HTR-8/SVneo (cell line): ENCODE measurements around the gene SPOP.
"Not testable (repeated sequence)": the region's sequence is repeated elsewhere in the genome, so short reads cannot be mapped to it uniquely, and the experiment has no call there.

Experiments used
- DNase-seq: peaks from one replicate; pipeline ENCODE4 v3.0.0; 2011; ENCODE audit warnings: low spot score, mixed read lengths; ENCODE audit not compliant: insufficient read length
- FAIRE-seq: peaks from 2 replicates; lab custom pipeline; 2011; peaks lifted over from hg19 to GRCh38; lab: Jason Lieb, UNC

Gene SPOP

DNA sequence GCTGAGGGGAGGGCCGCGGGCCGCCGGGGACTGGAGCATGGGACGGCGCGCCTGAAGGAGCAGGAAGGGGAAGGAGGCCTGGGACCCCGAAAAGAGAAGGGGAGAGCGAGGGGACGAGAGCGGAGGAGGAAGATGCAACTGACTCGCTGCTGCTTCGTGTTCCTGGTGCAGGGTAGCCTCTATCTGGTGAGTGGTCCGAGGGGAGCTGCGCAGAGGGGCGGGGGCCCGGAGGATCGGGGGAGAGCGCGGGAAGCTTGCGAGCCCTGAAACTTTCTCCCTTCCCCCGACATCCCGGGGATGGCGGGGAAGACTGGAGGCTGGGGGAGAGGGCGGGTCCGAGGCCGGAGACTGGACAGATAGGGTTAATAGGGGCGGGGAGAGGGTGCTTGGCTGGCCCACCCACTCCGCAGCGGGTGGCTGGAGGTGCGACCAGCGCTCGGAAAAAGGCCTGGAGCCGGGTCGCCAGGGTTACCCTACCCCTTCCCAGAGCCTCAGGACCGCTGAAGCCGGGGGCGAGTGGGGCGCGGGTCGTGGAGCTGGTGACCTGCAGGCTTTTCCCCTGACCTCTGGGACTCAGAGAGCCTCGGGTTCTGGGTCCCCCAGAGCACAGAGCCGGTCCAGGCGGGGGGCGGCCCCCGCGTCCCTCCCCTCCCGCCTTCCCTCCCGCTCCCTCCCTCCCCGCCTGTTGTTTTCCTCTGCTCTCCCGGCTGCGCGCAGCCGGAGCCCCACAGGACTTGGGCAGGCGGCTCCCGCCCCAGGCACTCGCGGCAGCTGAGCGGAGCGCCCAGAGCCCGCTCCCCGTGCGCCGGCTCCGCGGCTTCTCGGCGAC is 101.6 kb downstream of the SPOP start:
- DNase-seq, result peak; percentile 63
- FAIRE-seq, result peak; percentile 4

DNA sequence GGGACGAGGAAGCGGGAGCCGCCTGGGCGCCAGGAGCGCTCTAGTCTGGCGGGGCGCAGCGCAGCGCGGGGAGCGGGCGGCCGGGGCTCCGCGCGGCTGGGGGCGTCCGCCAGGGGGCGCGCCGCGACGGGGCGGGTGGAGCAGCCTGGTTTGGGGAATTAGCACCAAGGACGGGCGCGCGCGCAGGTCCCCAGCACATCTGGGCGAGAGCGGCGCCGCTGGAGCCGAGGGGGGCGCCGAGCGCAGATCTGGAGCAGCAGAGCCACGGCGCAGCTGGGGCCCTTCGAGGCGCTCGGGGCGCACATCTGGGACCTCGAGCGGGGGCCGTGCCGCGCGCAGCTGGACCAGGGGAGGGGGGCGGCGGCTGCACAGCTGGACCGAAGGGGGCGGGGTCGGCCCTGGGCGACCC is 102.2 kb downstream of the SPOP start, which contains the start of gene NXPH3:
TSS of gene NXPH3 (plus strand) at position 193 of the 409 bp plus-strand sequence. CDS start 349 bp downstream, outside the sequence.
- FAIRE-seq (peak; percentile 72), DNase-seq (peak; percentile 69)

DNA sequence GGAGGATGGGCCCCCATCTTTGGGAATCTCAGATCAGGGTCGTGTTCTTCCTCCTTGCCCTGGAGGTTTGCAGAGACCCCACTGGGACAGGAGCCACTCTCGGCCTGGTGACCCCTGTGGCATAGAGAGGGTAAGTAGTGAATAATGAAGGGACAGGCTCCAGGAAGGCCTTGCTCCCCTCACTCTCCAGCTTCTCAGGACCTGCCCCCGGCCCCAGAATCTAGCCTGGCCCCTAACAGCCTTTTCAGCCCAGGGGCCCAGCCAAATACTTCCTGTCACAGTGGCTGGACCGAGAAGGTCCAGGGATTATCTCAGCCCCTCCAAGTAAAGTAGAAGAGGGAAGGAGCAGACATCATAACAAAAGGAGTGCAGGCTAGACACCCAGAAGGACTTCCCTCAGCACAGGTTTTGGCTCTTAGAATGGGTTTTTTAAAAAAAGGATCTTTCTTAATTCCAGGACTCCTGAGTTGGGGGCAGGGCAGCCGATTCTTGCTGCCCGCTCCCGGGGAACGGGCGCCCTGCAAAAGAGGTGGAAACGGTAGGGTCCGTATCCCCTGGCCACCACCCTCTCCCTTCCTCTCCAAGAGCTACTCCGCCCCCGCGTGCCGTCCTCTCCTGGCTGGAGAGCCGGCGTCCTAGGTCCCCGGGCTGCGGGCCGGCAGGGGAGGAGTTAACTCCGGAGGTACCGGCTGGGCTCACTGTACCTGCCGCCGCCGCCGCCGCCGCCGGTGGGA is 102.8 kb downstream of the SPOP start:
- FAIRE-seq (no peak), DNase-seq (no peak)

DNA sequence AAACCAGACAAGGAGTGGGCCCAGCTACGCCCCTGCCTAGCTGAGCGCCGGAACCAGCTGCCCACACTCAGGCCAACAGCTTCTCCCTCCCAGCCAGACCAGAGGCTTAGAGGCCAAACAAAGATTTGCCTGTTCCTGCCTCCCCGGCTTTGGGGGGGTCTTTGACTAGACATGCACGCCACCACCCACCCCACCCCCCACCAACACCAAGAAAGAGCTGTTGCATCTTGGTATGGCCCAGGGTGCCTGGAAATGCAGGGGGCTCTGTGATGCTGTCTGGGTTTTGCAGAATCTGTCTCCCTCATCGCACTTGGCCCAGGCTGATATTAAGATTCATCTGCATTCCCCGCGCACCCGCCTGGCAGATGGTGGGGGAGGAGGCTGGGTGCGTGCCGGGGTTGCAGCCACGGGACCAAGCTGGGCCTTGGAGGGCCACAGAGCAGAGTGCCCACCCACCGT is 103.5 kb downstream of the SPOP start:
- DNase-seq (no peak), FAIRE-seq (peak; percentile 51)

DNA sequence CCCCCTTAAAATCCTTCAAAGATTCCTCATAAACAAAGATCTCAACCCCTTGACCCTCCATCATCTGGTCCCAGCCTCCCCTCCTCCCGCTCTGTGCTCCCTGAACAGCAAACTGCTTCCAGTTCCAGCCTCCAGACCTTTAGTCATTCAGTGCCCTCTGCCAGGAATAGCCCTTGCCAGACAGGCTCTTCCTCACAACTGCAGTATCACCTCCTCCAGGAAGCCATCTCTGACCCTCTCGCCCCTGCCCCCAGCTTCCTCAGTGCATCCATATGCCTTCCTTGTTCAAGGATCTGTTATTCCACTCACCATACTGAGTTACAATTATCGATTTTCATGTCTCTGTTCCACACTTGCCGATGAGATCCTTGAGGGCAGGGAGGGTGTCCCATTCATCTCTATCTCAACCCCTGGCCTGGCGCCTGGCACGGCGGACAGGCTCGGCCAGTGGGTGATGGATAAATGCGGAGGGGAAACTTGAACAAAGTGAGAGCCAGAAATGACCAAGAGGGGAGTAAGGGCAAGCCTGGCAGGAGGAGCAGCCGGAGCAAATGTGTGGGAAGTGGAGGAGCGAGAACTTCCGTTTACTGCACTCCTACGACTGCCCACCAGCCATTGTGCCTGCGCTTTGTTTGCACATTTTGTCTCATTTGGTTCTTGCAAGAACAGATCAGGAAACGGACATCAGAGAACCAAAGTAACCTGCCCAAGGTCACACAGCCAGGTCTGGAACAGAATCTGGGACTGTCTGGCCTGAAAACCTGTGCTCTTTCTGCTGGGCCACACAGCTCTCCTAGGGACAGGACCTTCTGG is 104.2 kb downstream of the SPOP start:
- DNase-seq, result no peak
- no peak for FAIRE-seq

DNA sequence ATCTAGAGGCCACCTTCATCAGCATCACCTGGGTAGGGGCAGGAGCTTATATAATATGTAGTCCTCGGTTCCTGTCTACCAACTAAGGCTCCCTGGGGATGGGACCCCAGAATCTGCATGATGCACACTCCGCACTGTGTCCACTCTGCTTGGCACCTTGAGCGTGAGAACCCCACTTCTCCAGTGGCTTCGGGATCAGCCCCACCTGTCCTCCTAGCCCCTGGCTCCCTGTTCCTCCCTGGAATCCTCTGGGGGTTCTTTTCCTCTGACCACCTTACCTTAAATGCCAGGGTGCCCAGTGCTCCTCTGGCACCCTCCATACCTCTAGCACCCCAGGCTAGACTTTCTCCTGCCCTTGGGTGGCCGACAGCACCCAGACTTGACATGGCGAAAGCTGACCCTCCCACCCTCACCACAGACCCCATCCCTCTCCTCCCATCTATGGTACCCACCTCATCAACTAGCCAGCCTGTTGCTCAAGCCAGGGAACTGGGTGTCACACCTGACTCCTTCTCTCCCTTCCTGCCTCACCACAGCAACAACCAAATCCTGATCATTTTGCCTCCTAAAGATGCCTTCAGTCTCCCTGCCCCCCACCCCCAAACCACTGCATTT is 105.0 kb downstream of the SPOP start:
- peak; percentile 48 for FAIRE-seq
- no peak for DNase-seq

DNA sequence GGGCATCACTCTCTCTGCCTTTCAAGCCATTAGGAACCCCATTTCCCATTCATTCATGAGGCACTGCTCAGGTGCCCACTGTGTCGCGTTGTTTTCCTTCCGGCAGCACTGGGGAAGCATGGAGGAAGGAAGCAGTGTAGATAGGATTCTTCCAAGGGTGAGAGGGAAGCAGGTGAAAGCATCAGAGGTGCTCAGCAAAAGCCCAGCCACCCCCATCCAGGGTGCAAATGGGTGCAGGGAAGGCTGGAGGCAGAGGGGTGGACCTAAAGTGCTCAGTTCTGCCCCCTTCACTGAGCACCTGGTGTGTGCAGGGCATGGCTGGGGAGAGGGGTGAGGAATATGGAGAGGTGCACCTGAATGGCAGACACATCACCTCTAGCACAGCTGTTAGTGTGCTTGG is 105.7 kb downstream of the SPOP start:
- DNase-seq (no peak), FAIRE-seq (peak; percentile 33)

DNA sequence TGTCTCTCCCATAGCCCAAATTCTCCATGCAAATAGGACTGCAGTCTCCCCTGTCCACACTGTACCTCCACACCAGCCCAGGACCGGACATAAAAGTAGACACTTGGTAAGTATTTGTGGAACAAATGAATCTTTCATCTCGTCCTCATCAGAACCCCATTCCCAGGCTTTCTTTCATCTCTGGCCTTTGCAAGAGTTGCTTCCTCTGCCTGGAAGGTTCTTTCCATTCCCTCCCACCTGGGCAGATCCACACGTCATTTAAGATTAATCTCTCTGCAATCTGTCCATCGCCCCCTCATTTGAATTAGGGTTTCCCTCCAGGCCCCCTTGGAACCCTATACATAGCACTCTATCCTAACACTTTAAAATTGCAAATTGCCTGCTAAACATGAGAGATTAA is 106.1 kb downstream of the SPOP start:
- DNase-seq (no peak), FAIRE-seq (no peak)

DNA sequence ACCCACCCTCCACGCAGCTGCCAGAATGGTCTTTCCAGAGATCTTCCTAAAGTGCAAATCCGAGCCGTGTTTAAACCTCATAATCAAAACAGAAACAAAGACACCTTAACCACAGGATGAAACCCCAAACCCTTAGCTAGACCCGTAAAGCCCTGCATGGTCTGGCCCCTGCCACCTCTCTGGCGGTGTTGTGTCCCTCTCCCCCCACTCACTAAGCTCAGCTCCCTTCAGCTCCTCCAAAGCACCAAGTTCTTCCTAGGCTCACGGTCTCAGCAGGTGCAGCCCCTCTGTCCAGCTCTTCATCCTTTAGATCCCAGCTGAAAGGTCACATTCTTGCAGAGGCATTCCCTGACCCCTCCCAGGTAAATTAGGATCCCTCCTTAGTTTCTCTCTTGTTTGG is 106.6 kb downstream of the SPOP start:
- DNase-seq (no peak), FAIRE-seq (no peak)

DNA sequence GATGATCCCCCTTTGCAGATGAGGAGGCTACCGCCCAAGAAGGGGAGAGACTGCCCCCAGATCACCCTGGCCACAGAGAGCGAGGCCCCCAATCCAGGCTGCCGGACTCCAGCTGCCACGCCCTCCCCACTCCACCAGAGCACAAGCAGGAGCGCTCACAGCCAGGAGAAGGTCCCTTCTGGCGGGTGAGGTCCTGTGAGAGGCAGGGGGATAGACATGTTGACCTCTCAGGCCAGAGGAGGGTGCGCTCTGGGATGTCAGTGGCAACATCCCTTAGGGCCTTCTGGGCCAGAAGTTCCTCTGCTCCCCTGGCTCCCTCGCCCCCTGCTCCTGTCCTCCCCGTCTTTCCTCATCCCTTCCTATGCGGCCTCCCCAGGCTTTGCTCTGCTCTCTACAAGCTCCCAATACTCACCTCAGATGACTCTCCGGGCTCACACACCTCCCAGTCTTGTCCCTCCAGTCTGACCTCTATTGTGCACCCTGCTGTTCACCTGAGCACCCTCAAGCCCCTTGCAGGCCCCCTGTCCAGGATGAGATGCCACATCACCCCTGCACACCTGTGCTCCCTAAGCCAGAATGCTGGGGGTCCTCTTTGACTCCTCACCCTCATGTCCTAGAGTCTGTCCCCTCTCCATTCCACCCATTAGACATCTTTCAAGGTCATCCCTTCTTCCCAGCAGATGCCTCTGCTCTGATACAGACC is 107.2 kb downstream of the SPOP start:
- DNase-seq (no peak), FAIRE-seq (peak; percentile 72)

DNA sequence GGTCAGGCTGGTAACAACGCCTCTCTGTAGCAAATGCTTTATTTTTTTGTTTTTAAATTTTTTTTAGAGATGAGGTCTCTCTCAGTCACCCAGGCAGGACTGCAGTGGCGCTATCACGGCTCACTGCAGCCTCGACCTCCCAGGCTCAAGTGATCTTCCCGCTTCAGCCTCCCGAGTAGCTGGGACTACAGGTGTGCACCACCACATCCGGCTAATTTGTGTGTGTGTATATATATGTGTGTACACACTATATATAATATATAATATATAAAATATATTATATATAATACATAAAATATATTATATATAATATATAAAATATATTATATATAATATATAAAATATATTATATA is 109.2 kb downstream of the SPOP start:
- DNase-seq, FAIRE-seq: not testable (repeated sequence)

DNA sequence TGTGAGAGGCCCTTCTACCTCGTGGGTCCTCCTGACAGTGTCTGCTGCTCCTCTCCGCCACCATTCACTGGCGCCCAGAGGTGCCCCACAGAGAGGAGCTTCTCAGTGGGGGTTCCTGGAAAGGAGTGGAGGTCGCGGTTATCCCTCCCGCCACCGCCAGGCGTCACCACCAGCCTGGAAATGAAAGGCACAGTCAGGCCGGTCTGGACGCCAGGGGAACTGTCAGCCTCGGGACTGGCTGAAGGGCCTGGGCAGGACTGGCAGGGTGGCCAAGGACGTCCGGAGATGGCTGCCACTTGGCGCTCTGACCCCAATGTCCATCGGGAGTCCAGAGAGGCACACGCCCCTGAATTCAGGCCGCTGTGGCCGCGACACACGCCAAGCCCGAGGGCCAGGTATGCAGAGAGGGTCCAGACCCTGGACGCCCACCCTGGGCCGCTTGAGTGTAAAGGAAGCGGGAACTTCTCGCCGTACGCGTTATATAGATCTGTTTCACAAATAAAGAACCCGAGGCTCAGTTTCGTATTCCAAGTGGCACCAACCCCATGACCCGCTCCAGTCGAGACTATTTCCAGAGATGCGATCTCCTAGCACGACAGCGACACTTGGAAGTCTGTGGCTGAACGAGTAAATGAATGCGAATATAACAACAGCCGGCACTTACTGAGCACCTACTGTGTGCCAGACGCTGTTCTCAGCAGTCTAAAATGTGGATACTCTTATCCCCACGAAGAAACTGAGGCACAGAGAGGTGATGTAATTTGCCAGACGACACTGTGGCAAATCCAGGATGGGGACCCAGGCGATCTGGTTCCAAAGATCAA is 109.8 kb downstream of the SPOP start:
- peak; percentile 97 for FAIRE-seq
- DNase-seq, result peak; percentile 90

DNA sequence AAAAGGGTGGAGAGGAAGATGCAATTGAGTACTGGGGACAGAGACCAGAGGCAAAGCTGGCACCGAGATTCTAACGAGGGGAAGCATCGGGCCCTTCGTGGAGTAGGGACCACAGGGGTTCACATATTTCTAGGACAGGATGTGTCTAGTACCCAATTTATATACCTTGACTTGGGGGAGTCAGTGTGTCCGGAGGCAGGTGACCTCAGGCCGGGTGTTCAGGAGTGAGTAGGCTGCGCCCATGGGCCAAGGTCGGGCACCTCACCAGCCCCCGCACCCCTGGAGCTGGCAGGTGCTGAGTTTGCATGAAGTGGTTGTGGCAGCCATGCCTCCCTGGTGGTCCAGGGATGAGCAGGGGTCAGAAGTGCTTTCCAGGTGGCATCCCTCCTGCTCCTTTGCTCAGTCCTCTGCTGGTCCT is 110.8 kb downstream of the SPOP start:
- FAIRE-seq, result no peak
- no peak for DNase-seq

DNA sequence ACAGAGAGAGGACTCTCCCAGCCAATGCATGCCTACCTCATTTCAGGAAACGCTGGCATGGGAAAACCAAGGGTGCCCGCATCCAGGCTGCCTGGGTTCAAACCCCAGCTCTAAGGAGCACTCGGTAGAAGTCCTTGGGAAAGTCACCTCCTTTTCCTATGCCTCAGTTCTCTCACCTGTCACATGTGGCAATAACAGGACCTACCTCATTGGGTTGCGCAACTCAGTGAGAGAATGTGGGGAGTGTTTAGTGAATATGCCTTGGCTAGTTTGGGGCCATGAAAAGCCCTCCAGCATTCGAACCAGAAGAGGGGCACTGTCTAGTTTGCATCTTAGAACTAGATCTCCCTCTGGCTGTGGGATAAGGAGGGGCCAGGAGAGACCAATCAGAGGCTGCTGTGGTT is 111.2 kb downstream of the SPOP start:
- no peak for FAIRE-seq

DNA sequence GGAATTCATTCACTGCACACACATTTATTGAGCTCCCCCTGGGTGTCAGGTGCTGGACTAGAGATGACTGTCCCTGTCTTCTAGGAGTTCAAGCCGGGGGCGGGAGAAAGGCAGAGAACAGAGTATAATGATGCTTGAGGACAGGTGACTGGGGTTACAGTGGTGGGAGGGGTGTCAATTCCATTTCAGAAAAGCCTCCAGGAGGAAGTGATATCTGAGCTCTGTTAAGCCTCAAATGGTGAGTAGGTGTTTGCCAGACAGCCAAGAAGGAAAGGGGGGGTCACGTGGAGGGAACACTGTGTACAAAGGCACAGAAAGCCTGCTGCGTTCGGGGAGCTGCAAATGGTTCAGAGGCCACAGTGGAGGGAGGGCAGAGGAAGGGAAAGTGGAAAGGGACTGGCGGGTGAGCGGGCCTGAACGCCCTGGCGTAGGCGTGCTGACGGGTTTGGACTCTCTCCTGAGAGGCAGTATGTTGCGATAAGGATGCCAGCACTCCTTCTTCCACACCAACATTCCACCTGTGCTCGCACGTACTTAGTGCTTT is 111.9 kb downstream of the SPOP start:
- FAIRE-seq, result peak; percentile 60

More for the DNA sequence above, 111.2 kb downstream of the SPOP start:
- no peak for DNase-seq

DNA sequence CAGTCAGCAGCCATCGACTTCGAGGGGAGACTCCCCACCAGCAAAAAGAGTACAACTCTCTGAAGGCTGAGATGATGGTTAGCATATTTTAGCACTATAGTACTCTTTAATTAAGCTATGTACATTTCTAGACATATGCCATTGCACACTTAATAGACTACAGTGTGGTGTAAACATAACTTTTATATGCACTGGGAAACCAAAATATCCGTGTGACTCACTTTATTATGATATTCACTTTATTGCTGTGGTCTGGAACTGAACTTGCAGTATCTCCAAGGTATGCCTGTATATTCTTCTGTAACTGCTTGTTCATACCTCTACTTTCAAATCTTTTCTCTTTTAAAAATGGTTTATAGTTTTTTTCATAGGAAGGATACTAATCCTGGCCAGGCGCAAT is 113.3 kb downstream of the SPOP start:
- DNase-seq (no peak), FAIRE-seq (no peak)

More for the DNA sequence above, 111.9 kb downstream of the SPOP start:
- no peak for DNase-seq

DNA sequence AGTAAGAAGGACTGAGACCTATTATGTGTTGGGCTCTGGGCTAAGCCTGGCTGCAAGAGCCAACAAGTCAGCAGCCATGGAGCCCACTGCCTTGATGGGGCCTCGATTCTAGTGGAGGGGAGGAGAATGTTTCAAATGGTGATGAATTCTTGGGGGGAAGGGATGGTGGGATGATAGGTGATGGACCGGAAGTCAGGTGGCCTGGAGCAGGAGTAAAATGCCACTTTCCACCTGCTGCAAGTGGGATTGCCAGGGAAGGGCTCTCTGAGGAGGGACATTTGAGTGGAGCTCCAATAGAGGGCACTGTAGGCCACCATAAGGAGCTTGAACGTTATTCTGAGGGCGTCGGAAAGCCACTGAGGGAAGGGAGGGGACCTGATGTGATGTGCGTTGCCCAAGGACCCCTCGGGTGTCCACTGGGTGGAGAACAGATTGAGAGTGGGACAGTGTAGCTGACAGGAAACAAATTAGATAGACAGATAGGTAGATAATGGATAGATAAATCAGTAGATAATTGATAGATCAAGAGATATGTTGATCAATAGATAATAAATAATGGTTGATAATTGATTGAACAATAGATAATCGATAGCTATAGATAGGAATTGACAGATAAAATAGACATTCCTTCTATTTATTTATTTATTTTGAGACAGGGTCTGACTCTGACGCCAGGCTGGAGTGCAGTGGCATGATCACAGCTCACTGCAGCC is 120.4 kb downstream of the SPOP start:
- peak; percentile 88 for FAIRE-seq
- peak; percentile 74 for DNase-seq
